ENCODE data around the gene HTT.

DNA sequence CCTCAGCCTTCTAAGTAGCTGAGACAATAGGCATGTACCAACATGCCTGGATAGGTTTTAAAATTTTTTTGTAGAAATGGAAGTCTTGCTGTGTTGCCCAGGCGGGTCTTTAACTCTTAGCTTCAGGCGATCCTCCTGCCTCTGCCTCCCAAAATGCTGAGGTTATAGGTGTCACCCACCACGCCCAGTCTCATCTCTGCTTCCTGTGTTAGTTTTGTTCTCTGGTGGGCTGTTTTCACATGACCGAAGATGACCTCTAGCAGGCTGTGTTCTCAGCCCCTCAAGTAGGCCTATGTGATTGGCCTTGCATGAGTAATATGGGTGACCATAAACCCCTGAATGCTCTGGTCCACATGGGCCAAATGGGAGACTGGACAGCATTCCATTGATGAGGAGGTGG is 117.7 kb downstream of the HTT start:
- TF ChIP-seq, protein P1, sequence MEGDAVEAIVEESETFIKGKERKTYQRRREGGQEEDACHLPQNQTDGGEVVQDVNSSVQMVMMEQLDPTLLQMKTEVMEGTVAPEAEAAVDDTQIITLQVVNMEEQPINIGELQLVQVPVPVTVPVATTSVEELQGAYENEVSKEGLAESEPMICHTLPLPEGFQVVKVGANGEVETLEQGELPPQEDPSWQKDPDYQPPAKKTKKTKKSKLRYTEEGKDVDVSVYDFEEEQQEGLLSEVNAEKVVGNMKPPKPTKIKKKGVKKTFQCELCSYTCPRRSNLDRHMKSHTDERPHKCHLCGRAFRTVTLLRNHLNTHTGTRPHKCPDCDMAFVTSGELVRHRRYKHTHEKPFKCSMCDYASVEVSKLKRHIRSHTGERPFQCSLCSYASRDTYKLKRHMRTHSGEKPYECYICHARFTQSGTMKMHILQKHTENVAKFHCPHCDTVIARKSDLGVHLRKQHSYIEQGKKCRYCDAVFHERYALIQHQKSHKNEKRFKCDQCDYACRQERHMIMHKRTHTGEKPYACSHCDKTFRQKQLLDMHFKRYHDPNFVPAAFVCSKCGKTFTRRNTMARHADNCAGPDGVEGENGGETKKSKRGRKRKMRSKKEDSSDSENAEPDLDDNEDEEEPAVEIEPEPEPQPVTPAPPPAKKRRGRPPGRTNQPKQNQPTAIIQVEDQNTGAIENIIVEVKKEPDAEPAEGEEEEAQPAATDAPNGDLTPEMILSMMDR (IDR thresholded peaks at IDR 0.05), result no peak
- no peak for TF ChIP-seq POLR2A (IDR thresholded peaks at IDR 0.05)

Measured in adrenal gland (tissue), 5 donors.